HEK293 (cell line): Measurements from ENCODE around the gene KRT15.

Experiments used
- CTCF ChIA-PET: fragments of 350-600 bp; formaldehyde crosslinking; extraction: SDS; loops from one replicate; lab custom pipeline; 2021; ENCODE audit warnings: antibody characterized with exemption; lab: Yijun Ruan, JAX
- POLR2A ChIA-PET: fragments of 300-600 bp; formaldehyde crosslinking; extraction: SDS; loops from one replicate; lab custom pipeline; 2020; ENCODE audit warnings: antibody characterized with exemption, inconsistent platforms; lab: Yijun Ruan, JAX
- H3K27ac ChIP-seq: fragments of 200-500 bp; sonication (Bioruptor generic); 2 replicates; pipeline ENCODE4 v1.5.1; 2014; ENCODE audit warnings: low read depth, low read length, control low read depth, inconsistent platforms; ENCODE audit errors: extremely low read depth
- H3K36me3 ChIP-seq, 2 experiments: fragments of 200-500 bp in 1 of 2; sonication (Bioruptor generic) in 1 of 2; 1 replicate in 1 of 2; 2 replicates in 1 of 2; pipeline ENCODE4 v1.5.1; 2014 to 2017; ENCODE audit warnings: inconsistent platforms in 2 of 2, low read length in 2 of 2; ENCODE audit not compliant: control insufficient read depth in 2 of 2, insufficient read depth in 1 of 2
- H3K4me1 ChIP-seq: fragments of 200-500 bp; sonication (Bioruptor generic); 2 replicates; pipeline ENCODE4 v1.5.1; 2014; ENCODE audit warnings: mild to moderate bottlenecking, low read length, inconsistent platforms; ENCODE audit not compliant: control insufficient read depth, insufficient read depth
- H3K4me3 ChIP-seq: 2 replicates; pipeline ENCODE4 v1.5.1; 2011; ENCODE audit warnings: low read depth, mild to moderate bottlenecking, control low read depth, low read length, moderate library complexity
- H3K9me3 ChIP-seq: fragments of 200-500 bp; sonication (Bioruptor generic); 2 replicates; pipeline ENCODE4 v1.5.1; 2014; ENCODE audit warnings: low read depth, low read length, inconsistent platforms; ENCODE audit not compliant: control insufficient read depth, insufficient read depth
- CTCF ChIP-seq: fragments of 450-650 bp; formaldehyde crosslinking; IDR thresholded peaks from 2 replicates; pipeline ENCODE4 v1.5.1; 2016; ENCODE audit warnings: missing biosample characterization, missing genetic modification characterization
- IKZF3 ChIP-seq: fragments of 450-650 bp; IDR thresholded peaks from 2 replicates; pipeline ENCODE4 v1.5.0; 2018; ENCODE audit warnings: missing biosample characterization, mild to moderate bottlenecking, missing genetic modification characterization, moderate library complexity
- KLF17 ChIP-seq: fragments of 450-650 bp; formaldehyde crosslinking; IDR thresholded peaks from 2 replicates; pipeline ENCODE4 v1.5.1; 2016; ENCODE audit warnings: missing biosample characterization, missing genetic modification characterization
- KLF7 ChIP-seq: fragments of 450-650 bp; formaldehyde crosslinking; IDR thresholded peaks from 2 replicates; pipeline ENCODE4 v1.5.1; 2016; ENCODE audit warnings: missing biosample characterization, missing genetic modification characterization, borderline replicate concordance
- PRDM6 ChIP-seq: fragments of 450-650 bp; formaldehyde crosslinking; IDR thresholded peaks from 2 replicates; pipeline ENCODE4 v1.5.1; 2017; ENCODE audit warnings: missing biosample characterization, missing genetic modification characterization
- SP3 ChIP-seq: fragments of 450-650 bp; formaldehyde crosslinking; IDR thresholded peaks from 2 replicates; pipeline ENCODE4 v1.5.1; 2016; ENCODE audit warnings: missing biosample characterization, missing genetic modification characterization
- YY2 ChIP-seq: fragments of 450-650 bp; formaldehyde crosslinking; IDR thresholded peaks from 2 replicates; pipeline ENCODE4 v1.5.1; 2016; ENCODE audit warnings: missing biosample characterization, missing genetic modification characterization
- ZBTB48 ChIP-seq: fragments of 450-650 bp; formaldehyde crosslinking; IDR thresholded peaks from 2 replicates; pipeline ENCODE4 v1.5.1; 2016; ENCODE audit warnings: missing biosample characterization, missing genetic modification characterization
- ZFHX2 ChIP-seq: fragments of 450-650 bp; formaldehyde crosslinking; conservative IDR thresholded peaks from 2 replicates; pipeline ENCODE4 v1.5.1; 2016; ENCODE audit warnings: missing biosample characterization, missing genetic modification characterization
- ZFP41 ChIP-seq: fragments of 450-650 bp; formaldehyde crosslinking; IDR thresholded peaks from 2 replicates; pipeline ENCODE4 v1.5.1; 2016; ENCODE audit warnings: missing biosample characterization, missing genetic modification characterization, borderline replicate concordance
- ZIC2 ChIP-seq: fragments of 450-650 bp; formaldehyde crosslinking; IDR thresholded peaks from 2 replicates; pipeline ENCODE4 v1.5.1; 2016; ENCODE audit warnings: missing biosample characterization, missing genetic modification characterization
- ZNF132 ChIP-seq: fragments of 450-650 bp; formaldehyde crosslinking; IDR thresholded peaks from 2 replicates; pipeline ENCODE4 v1.5.1; 2017; ENCODE audit warnings: missing biosample characterization, missing genetic modification characterization, borderline replicate concordance
- ZNF148 ChIP-seq: fragments of 450-650 bp; formaldehyde crosslinking; IDR thresholded peaks from 2 replicates; pipeline ENCODE4 v1.5.0; 2017; ENCODE audit warnings: missing biosample characterization, missing genetic modification characterization, borderline replicate concordance
- ZNF155 ChIP-seq: fragments of 450-650 bp; formaldehyde crosslinking; IDR thresholded peaks from 2 replicates; pipeline ENCODE4 v1.5.1; 2016; ENCODE audit warnings: missing biosample characterization, missing genetic modification characterization
- ZNF157 ChIP-seq: fragments of 450-650 bp; formaldehyde crosslinking; IDR thresholded peaks from 2 replicates; pipeline ENCODE4 v1.5.1; 2016; ENCODE audit warnings: missing biosample characterization, missing genetic modification characterization
- ZNF2 ChIP-seq: fragments of 450-650 bp; formaldehyde crosslinking; IDR thresholded peaks from 2 replicates; pipeline ENCODE4 v1.5.1; 2016; ENCODE audit warnings: missing biosample characterization, missing genetic modification characterization
- ZNF214 ChIP-seq: fragments of 450-650 bp; formaldehyde crosslinking; IDR thresholded peaks from 2 replicates; pipeline ENCODE4 v1.5.1; 2017; ENCODE audit warnings: missing biosample characterization, mild to moderate bottlenecking, missing genetic modification characterization, borderline replicate concordance
- ZNF24 ChIP-seq: fragments of 450-650 bp; formaldehyde crosslinking; IDR thresholded peaks from 2 replicates; pipeline ENCODE4 v1.5.1; 2016; ENCODE audit warnings: missing biosample characterization, missing genetic modification characterization
- ZNF398 ChIP-seq: fragments of 450-650 bp; formaldehyde crosslinking; IDR thresholded peaks from 2 replicates; pipeline ENCODE4 v1.5.1; 2017; ENCODE audit warnings: missing biosample characterization, missing genetic modification characterization
- ZNF488 ChIP-seq: fragments of 450-650 bp; formaldehyde crosslinking; IDR thresholded peaks from 2 replicates; pipeline ENCODE4 v1.5.1; 2016; ENCODE audit warnings: missing biosample characterization, missing genetic modification characterization
- ZNF596 ChIP-seq: fragments of 450-650 bp; IDR thresholded peaks from 2 replicates; pipeline ENCODE4 v1.5.0; 2018; ENCODE audit warnings: missing biosample characterization, mild to moderate bottlenecking, missing genetic modification characterization, moderate library complexity
- ZNF621 ChIP-seq: fragments of 450-650 bp; formaldehyde crosslinking; IDR thresholded peaks from 2 replicates; pipeline ENCODE4 v1.5.1; 2017; ENCODE audit warnings: missing biosample characterization, missing genetic modification characterization
- ZNF624 ChIP-seq: fragments of 450-650 bp; formaldehyde crosslinking; IDR thresholded peaks from 2 replicates; pipeline ENCODE4 v1.5.1; 2017; ENCODE audit warnings: missing biosample characterization, missing genetic modification characterization
- ZNF747 ChIP-seq: fragments of 450-650 bp; formaldehyde crosslinking; IDR thresholded peaks from 2 replicates; pipeline ENCODE4 v1.5.1; 2016; ENCODE audit warnings: missing biosample characterization, missing genetic modification characterization
- ZNF776 ChIP-seq: fragments of 450-650 bp; formaldehyde crosslinking; IDR thresholded peaks from 2 replicates; pipeline ENCODE4 v1.5.0; 2017; ENCODE audit warnings: missing biosample characterization, missing genetic modification characterization, borderline replicate concordance
- ZNF843 ChIP-seq: fragments of 450-650 bp; formaldehyde crosslinking; IDR thresholded peaks from 2 replicates; pipeline ENCODE4 v1.5.1; 2016; ENCODE audit warnings: missing biosample characterization, missing genetic modification characterization

KRT15 gene

GRCh38 chr17:41518789-41519449, at the start of gene KRT15:
TSS of gene KRT15 (minus strand) at chr17:41518890. CDS start at chr17:41518827, 63 bp downstream.
- peaks cover 0 to 4% of the 10 kb centered on the region in 2 experiments; a peak in 1 of 3 replicates for H3K36me3 ChIP-seq
- no peaks in the 10 kb centered on the region for H3K9me3 ChIP-seq
- ChIA-PET CTCF (interaction anchor here (0.7 to 1.9 kb wide), 6 partner anchors 30 to 397 kb away, joined by 3 to 14 read pairs (median 4); no protein-coding TSS in a partner anchor), POLR2A (interaction anchor here (0.6 to 1.3 kb wide), 3 partner anchors 9 to 169 kb away, joined by 3 to 4 read pairs (median 3); partner anchors contain the start of gene KRT19)
- peak within 1 kb of the TSS; percentile 59 for H3K27ac ChIP-seq
- no peak within 1 kb of the TSS for H3K4me3 ChIP-seq
- peaks cover 23% of the 10 kb centered on the region for H3K4me1 ChIP-seq
- TF ChIP-seq ZNF488 (no peak), CTCF (tag by site-specific recombination) (0 out of 2 replicates have a peak, but pooled peaks have one; percentile 9), ZNF747 (tag by site-specific recombination) (no peak), ZNF624 (no peak), ZIC2 (tag by site-specific recombination) (peak; percentile 84), KLF17 (tag by site-specific recombination) (no peak), ZNF214 (tag by site-specific recombination) (no peak), ZNF621 (tag by site-specific recombination) (no peak), ZNF776 (no peak), ZNF132 (tag by site-specific recombination) (no peak), PRDM6 (tag by site-specific recombination) (no peak), SP3 (tag by site-specific recombination) (no peak), IKZF3 (0 out of 2 replicates have a peak, but pooled peaks have one; percentile 6), ZNF157 (tag by site-specific recombination) (no peak), ZNF155 (tag by site-specific recombination) (no peak), ZNF24 (tag by site-specific recombination) (0 out of 2 replicates have a peak, but pooled peaks have one; percentile 72), ZBTB48 (peak; percentile 91), ZNF843 (tag by site-specific recombination) (no peak), ZNF2 (tag by site-specific recombination) (no peak)

GRCh38 chr17:41567317-41567716, 48.6 kb upstream of the KRT15 start:
- ChIA-PET POLR2A (no interaction called here), CTCF (interaction anchor here (1.1 to 14.3 kb wide), 5 partner anchors 11 to 96 kb away, joined by 3 to 115 read pairs (median 14); no protein-coding TSS in a partner anchor)
- TF ChIP-seq ZFHX2 (tag by site-specific recombination) (peak; percentile 96), ZNF596 (tag by site-specific recombination) (no peak), ZFP41 (tag by site-specific recombination) (no peak), ZNF398 (tag by site-specific recombination) (peak; percentile 29; the same call in 1 of the 2 replicates), YY2 (tag by site-specific recombination) (0 out of 2 replicates have a peak, but pooled peaks have one; percentile 20), KLF7 (tag by site-specific recombination) (no peak), ZNF148 (tag by site-specific recombination) (0 out of 2 replicates have a peak, but pooled peaks have one; percentile 58)

More at GRCh38 chr17:41567317-41567716, 48.6 kb upstream of the KRT15 start:
- no peaks in the 10 kb centered on the region for H3K36me3 ChIP-seq
- no peak overlapping the region for H3K27ac ChIP-seq
- H3K9me3 ChIP-seq, result no peaks in the 10 kb centered on the region
- no peak overlapping the region for H3K4me3 ChIP-seq
- no peaks in the 10 kb centered on the region for H3K4me1 ChIP-seq
